GM12873 (cell line): ENCODE measurements around the gene PXDN.

ENCODE experiments used
- TF ChIP-seq, protein P1 (sequence below): IDR thresholded peaks from 2 replicates; pipeline ENCODE4 v1.5.1; 2012; ENCODE audit warnings: low read depth, mild to moderate bottlenecking, moderate library complexity, low read length, control low read depth; ENCODE audit not compliant: insufficient read depth; ENCODE audit errors: missing control alignments

PXDN gene

DNA sequence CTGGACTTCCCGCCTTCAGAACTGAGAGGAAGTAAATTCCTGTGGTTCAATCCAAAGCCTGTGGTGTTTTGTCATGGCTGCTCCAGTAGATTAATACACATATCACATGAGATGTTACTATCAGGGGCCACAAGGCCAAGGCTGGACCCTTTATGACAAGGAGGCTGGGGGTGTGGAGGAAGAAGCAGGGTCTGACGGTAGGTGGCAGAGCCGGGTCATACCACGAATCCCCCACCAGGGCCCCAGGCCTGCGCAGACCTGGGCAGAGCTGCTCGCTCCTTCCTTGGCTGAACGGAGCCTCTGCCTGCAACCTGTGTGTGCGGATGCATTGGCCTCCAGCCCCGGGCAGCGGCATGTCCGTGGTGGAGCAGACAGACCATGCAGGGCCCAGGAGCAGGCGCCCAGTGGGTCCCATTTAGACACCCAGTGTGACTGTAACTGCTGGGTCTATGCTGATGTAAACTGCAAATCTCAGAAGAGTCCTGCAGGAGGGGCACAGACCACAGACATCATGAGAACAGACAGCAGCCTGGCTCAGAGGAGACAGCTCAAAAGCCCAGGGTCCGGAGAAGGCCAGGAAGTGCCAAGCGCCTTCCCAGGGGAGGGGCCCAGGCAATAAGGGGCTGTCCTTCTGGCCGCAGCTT is 155.2 kb downstream of the PXDN start:
- TF ChIP-seq, protein P1, sequence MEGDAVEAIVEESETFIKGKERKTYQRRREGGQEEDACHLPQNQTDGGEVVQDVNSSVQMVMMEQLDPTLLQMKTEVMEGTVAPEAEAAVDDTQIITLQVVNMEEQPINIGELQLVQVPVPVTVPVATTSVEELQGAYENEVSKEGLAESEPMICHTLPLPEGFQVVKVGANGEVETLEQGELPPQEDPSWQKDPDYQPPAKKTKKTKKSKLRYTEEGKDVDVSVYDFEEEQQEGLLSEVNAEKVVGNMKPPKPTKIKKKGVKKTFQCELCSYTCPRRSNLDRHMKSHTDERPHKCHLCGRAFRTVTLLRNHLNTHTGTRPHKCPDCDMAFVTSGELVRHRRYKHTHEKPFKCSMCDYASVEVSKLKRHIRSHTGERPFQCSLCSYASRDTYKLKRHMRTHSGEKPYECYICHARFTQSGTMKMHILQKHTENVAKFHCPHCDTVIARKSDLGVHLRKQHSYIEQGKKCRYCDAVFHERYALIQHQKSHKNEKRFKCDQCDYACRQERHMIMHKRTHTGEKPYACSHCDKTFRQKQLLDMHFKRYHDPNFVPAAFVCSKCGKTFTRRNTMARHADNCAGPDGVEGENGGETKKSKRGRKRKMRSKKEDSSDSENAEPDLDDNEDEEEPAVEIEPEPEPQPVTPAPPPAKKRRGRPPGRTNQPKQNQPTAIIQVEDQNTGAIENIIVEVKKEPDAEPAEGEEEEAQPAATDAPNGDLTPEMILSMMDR, result no peak

GRCh38 chr2:1588051-1588977 is 156.0 kb downstream of the PXDN start:
- TF ChIP-seq, protein P1, result no peak

DNA sequence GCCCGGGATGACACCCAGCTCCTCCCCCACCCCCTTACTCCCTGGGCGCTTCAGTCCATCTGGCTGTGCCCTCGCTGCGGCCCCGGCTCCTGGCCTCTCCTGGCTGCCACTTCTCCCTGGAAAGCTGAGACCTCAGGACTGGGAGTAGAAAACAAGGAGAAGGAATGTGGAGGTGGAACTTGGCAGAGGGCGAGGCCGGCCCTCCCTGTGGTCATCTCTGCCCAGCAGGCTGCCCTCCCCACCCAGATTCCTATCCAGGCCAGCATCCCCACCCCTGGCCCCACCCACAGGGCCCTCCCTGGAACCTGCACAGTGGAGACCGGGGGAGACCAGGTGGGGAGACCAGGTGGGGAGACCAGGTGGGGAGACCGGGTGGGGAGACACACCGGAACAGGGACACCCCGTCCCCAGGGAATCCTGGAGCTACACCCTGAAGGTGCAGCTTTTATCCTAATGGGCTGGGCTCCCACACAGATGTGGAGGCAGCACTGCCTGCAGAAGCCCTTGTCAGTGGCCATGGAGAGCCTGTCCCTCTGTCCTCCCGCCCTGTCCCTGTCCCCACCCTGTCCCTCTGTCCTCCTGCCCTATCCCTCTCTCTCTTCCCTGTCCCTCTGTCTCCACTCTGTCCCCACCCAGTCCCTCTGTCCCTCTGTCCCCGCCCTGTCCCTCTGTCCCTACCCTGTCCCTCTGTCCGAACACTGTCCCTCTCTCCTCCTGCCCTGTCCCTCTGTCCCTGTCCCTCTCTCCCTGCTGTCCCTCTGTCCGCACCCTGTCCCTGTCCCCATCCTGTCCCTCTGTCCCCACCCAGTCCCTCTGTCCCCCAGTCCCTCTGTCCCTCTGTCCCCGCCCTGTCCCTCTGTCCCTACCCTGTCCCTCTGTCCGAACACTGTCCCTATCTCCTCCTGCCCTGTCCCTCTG is 157.1 kb downstream of the PXDN start:
- TF ChIP-seq, protein P1, result no peak

- TF ChIP-seq, protein P1, result no peak
Measured at GRCh38 chr2:1586251-1586922, 157.9 kb downstream of the PXDN start.

DNA sequence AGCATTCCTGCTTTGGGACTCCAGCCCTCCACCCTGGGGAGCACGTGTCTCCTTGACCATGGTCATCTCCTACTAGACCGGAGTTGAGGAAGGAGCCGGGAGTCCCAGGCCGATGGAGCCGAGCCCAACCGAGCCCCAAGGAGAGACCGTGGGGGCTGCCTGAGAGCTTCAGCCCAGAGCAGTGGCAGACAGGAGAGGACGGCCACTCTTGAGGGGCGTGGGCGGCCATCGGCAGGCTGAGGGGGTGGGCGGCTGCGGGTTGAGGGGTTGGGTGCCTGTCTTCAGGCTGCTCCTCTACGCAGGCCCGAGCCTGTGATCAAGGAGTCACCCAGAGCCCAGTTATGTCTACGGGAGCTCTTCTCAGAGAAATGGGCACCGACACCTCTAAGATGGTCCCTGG is 158.7 kb downstream of the PXDN start:
- TF ChIP-seq, protein P1, result no peak

GRCh38 chr2:1584691-1585485 is 159.4 kb downstream of the PXDN start:
- TF ChIP-seq, protein P1, result no peak
